ENCODE data around the gene EPHA1. TPM values are rescaled to one million over a fixed set of nuclear protein-coding genes. Genes with fewer than 3 reads are reported as not detected.

EPHA1 gene
- total and polyA plus RNA-seq, 12 donors, result 0.07 to 1.3 (median 0.46) TPM; not detected in 3

DNA sequence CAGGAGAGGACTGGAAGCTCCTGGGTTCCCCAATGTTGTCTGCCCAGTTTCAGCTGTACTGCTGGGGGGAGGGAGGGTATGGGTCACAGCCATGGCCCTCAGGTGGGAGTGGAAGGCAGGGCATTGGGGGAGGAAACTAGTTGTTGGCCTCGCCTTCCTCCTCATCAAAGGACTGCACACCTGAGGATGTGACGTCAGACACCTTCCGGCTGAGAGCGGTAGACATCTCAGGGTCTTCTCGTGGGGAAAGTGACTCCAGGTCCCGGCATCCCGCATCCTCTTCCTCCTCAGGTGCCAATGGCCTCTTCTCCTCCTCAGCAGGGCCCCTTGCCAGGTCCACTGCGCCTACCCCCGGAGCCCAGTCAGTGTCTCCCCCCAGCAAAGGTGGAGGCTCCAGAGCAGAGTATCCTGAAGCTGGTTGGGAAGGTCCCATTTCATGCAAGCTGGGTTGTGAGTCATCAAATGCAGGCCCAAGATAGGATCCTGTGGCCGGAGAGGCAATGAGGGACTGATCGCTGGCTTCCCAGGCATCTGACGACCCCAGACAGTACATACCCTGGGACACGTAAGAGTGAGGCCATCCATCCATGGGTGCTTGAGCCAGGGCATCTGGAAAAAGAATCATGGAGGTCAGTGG lies 52.1 kb downstream of the EPHA1 start:
- 83 to 96% (median 91%) methylated on average over 7 to 13 of the region's 13 CpGs for WGBS, 4 donors
- no peak for DNase-seq
- Histone ChIP-seq H3K27ac (no peak overlapping the region), H3K4me1 (replicated peaks in 1 of 2) (peaks cover under 1% of the 10 kb centered on the region in 2 donors), H3K27me3 (peaks cover 1% of the 10 kb centered on the region), H3K4me3 (no peak overlapping the region), H3K9me3 (replicated peaks in 1 of 3) (no peaks in the 10 kb centered on the region), H3K36me3 (replicated peaks in 1 of 2) (no peaks in the 10 kb centered on the region)
- TF ChIP-seq, protein P1, sequence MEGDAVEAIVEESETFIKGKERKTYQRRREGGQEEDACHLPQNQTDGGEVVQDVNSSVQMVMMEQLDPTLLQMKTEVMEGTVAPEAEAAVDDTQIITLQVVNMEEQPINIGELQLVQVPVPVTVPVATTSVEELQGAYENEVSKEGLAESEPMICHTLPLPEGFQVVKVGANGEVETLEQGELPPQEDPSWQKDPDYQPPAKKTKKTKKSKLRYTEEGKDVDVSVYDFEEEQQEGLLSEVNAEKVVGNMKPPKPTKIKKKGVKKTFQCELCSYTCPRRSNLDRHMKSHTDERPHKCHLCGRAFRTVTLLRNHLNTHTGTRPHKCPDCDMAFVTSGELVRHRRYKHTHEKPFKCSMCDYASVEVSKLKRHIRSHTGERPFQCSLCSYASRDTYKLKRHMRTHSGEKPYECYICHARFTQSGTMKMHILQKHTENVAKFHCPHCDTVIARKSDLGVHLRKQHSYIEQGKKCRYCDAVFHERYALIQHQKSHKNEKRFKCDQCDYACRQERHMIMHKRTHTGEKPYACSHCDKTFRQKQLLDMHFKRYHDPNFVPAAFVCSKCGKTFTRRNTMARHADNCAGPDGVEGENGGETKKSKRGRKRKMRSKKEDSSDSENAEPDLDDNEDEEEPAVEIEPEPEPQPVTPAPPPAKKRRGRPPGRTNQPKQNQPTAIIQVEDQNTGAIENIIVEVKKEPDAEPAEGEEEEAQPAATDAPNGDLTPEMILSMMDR (IDR thresholded peaks at IDR 0.05), result no peak
- no peak for TF ChIP-seq POLR2A (IDR thresholded peaks at IDR 0.05)
- intact Hi-C loops (cut with DNase I), result no loop called here

DNA sequence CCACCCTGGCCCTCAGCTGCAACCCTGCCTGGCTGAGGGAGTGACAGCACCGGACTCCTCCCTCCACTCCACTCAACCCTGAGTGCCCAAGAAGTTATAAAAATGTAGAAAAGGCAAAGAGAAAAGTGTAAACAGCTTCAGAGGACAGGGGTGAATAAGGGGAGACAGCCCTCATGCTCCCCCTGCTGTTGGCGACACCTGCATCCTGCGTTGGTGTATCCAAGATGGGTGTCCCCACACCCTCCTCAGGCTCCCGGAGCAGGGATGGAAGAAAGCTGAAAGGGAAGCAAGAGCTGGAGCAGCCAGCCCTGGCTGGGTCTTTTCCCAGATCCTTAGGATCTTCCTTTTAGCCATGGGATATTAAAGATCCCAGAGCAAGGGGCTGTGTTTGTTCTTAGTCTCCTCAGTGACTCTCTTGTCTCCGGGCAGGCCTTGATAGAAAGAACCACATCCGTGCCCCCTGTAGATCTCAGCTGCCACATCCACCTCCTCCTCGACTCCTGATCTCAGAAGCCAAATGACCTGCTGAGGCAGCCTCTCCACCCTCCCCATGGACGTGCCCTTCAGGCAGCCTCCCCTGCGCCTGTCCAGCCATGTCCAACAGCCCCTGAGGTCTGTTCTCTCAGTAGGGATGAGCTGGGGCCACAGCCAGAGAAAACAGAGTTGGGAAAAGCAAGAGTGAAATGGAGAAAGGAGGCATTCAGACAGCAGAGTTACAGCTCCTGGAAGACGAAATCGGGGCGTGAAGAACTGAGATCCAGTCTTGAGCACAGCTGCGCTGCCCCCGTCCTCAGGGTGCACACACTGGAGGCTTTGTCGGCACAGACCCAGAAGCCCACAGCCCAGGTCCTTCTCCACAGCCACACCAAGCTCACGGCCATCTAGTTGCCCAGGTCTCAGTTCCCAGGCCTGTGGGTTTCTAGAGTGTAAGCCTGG lies 52.9 kb downstream of the EPHA1 start:
- no peak for TF ChIP-seq POLR2A (IDR thresholded peaks at IDR 0.05)
- TF ChIP-seq, protein P1 (IDR thresholded peaks at IDR 0.05), result no peak
- Histone ChIP-seq H3K4me3 (no peak overlapping the region), H3K9me3 (replicated peaks in 1 of 3) (no peaks in the 10 kb centered on the region), H3K27me3 (no peaks in the 10 kb centered on the region), H3K27ac (no peak overlapping the region), H3K4me1 (replicated peaks in 1 of 2) (no peaks in the 10 kb centered on the region), H3K36me3 (replicated peaks in 1 of 2) (no peaks in the 10 kb centered on the region)
- intact Hi-C loops (cut with DNase I), result no loop called here
- 83 to 92% (median 85%) methylated on average over 16 of the region's 16 CpGs for WGBS, 4 donors
- DNase-seq, result no peak

DNA sequence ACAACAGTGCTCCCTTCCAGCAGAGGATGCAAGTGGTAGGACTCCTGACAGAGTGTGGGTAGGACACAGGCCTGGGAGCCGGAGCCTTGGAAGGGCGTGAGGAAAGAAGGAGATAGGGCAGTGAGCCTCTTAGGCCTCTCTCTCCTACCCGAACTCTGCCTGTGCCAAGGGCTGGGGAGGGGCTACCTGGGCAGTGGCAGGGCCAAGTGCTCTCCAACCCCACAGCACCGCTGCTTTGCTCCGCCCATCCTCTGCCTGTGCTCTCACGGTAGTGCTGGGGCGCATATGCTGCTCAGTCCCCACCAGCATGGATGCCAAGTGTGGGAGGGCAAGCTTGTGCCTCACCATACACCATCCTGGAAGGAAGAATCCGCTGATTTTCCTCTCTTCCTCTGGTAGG lies 53.7 kb downstream of the EPHA1 start:
- Histone ChIP-seq H3K27me3 (no peaks in the 10 kb centered on the region), H3K36me3 (replicated peaks in 1 of 2) (no peaks in the 10 kb centered on the region), H3K9me3 (replicated peaks in 1 of 3) (no peaks in the 10 kb centered on the region), H3K27ac (no peak overlapping the region), H3K4me3 (no peak overlapping the region), H3K4me1 (replicated peaks in 1 of 2) (no peaks in the 10 kb centered on the region)
- no peak for DNase-seq
- intact Hi-C loops (cut with DNase I), result no loop called here
- TF ChIP-seq, protein P1 (IDR thresholded peaks at IDR 0.05), result no peak
- TF ChIP-seq POLR2A (IDR thresholded peaks at IDR 0.05), result no peak
- WGBS, 4 donors, result 40 to 87% (median 86%) methylated on average over 2 to 8 of the region's 8 CpGs

DNA sequence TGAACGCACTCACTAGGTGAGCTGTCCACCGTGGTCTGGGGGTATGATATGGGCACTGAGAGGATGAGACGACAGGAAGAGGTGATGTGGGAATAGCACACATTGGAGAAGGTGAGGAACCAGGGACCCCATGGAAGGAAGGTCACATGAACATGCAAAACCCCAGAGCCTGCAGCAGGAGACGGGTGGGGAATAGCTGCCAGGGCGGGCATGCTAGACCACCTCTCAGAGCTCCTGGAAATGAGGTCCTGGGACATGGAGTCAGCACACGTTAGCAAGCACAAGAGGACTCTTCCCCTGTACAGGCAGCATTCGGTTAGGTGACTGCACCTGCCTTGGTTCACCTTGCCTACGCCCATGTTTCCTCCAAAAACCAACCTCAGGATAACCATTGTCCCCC lies 54.3 kb downstream of the EPHA1 start:
- no peak overlapping the region for H3K4me3 ChIP-seq
- TF ChIP-seq POLR2A (IDR thresholded peaks at IDR 0.05), result no peak
- TF ChIP-seq, protein P1 (IDR thresholded peaks at IDR 0.05), result no peak
- H3K36me3 ChIP-seq (replicated peaks in 1 of 2), result no peaks in the 10 kb centered on the region
- 70 to 88% (median 75%) methylated on average over 8 of the region's 8 CpGs for WGBS, 4 donors
- DNase-seq, result no peak
- H3K9me3 ChIP-seq (replicated peaks in 1 of 3), result no peaks in the 10 kb centered on the region
- no peak overlapping the region for H3K27ac ChIP-seq
- intact Hi-C loops (cut with DNase I), result no loop called here
- no peaks in the 10 kb centered on the region for H3K4me1 ChIP-seq (replicated peaks in 1 of 2)
- no peaks in the 10 kb centered on the region for H3K27me3 ChIP-seq

All from adrenal gland (tissue), 12 donors.